ENCODE data around the gene DUOXA2.

DUOXA2 gene

DNA sequence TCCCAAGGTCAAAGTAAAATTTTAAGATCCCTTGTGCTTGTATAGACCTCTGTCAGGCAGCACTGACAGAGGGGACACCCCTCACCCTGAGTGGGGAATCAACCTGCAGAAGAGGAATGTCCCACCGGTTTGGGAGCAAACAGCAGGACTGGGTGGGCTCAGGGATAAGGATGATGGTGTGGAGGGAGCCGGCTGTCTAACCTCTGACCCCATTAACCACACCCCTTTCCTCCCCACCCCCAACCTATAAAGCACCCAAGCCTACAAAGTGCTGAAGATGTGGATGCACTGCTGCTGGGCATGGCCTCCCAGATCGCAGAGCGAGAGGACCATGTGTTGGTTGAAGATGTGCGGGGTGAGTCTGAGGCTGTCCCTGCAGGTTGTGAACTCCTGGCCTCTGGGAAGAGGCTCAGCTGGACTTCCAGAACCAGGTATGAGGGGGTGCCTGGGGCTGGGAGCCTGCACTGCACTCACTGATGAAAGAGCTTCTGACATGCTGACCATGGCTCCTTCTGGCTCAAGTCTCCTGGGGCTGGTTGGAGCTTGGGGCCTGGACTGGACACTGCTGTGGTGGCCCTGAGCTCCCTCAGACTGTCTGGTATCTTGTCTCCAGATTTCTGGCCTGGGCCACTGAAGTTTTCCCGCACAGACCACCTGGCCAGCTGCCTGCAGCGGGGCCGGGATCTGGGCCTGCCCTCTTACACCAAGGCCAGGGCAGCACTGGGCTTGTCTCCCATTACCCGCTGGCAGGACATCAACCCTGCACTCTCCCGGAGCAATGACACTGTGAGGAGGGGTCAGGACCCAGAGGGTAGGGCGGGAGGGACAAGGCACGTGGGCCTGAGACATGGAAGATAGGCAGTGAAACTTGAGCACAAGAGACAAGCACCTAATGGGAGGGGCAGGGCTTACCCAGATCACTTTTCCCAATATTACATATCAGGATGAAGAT lies 25.0 kb downstream of the DUOXA2 start:
- no peak for DNase-seq

DNA sequence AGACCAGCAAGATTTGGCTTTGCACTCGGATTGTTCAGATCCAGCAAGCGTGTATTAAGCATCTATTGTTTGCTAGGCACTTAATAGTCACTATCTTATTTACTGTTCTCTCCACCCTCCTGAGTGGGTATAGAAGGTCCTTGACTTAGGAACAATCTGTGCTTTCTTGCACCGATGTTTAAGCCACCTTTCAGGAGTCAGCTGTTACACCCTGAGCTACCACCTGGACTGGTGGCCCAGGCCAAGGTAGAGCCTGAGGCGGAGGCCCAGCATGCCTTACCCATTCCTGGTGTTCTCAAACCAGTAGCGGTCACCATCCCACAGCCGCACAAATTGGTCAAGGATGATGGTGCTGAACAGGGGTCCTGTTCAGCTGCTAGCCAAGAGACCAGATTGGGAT lies 25.6 kb downstream of the DUOXA2 start:
- DNase-seq: no peak

- no peak for DNase-seq
These were observed 26.6 kb downstream of the DUOXA2 start for GRCh38 chr15:45140557-45141250.

GRCh38 chr15:45141386-45141785 lies 27.3 kb downstream of the DUOXA2 start:
- no peak for DNase-seq

GRCh38 chr15:45143056-45143455 lies 28.9 kb downstream of the DUOXA2 start:
- DNase-seq: no peak

GRCh38 chr15:45143946-45144345 lies 29.8 kb downstream of the DUOXA2 start:
- DNase-seq: no peak

DNA sequence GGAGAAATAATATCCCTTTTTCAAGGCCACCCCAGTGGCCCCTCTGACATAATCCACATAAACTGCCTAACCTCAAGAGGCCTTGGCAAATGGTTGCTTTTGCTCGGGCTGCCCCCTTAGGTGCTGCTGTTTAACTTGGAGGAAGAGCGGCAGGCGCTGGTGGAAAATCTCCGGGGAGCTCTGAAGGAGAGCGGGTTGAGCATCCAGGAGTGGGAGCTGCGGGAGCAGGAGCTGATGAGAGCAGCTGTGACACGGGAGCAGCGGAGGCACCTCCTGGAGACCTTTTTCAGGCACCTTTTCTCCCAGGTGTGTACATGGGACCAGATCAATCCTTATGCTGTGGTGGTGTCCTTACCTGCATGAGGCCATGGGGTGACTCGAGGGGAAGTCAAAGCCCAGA lies 30.6 kb downstream of the DUOXA2 start:
- no peak for DNase-seq

DNA sequence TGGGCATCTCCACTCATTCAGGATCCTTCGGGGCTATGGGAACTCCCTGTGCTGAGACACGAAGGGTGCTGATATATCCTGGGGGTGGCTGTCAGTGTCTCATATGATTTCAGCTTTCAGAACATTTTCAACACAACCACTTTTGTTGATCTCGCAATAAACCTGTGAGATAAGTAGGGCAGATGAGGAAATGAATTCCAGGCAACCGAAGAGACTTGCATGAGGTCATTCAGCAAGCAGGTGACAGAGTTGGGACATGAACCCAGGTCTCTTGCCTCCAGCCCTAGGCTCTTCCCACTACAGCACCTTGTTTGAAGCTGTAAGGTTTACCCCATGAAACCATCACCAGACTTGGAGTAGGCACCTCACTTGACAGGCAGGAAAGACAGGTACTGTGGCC lies 32.3 kb downstream of the DUOXA2 start:
- no peak for DNase-seq

- no peak for DNase-seq
These were observed 33.5 kb downstream of the DUOXA2 start for GRCh38 chr15:45147606-45148005.

GRCh38 chr15:45148076-45149059 lies 34.2 kb downstream of the DUOXA2 start:
- no peak for DNase-seq

GRCh38 chr15:45149060-45149459 lies 34.9 kb downstream of the DUOXA2 start:
- DNase-seq: no peak

GRCh38 chr15:45150481-45150880 lies 36.4 kb downstream of the DUOXA2 start:
- no peak for DNase-seq

GRCh38 chr15:45150997-45151396 lies 36.9 kb downstream of the DUOXA2 start:
- DNase-seq: no peak

GRCh38 chr15:45151998-45152828 lies 38.1 kb downstream of the DUOXA2 start:
- DNase-seq: no peak

GRCh38 chr15:45155739-45156138 lies 41.6 kb downstream of the DUOXA2 start:
- DNase-seq: no peak

DNA sequence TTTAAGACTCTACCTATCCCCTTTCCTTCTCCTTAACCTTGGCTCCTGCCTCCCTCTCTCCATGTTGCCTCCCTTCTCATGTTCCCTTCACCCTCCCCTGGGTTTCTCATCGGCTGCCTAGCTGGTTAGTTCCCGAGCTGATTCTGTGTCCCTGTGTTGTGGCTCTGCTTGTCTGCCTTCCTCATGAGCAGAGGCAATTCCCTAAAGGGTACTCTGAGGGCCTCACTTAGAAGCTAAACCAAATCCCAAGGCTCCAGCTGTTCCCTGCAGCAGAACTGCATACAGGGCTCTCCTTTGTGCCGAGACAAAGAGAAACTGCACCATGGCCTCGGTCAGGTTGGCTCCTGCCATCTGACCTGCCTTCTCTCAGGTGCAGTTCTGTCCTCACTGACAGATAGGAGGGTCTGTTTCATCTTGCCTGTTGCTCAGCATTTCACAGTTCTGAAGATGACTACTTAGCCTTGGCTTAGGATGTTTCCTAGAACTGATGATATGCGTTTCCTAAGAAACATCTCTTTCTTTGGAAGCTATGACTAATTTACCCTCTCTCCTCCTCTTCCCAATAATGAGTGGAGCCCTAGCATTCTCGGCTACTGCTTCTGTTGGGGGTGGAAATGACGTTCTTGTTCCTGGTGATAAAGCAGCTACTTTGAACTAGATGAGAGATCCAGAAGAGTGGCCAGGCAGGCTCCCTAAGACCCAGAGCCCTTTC lies 42.8 kb downstream of the DUOXA2 start:
- no peak for DNase-seq

- DNase-seq: no peak
These were observed 43.8 kb downstream of the DUOXA2 start for GRCh38 chr15:45157974-45158373.

- DNase-seq: no peak
These were observed 47.5 kb downstream of the DUOXA2 start for GRCh38 chr15:45161666-45162065.

- peak; percentile 40 for DNase-seq
These were observed 48.8 kb downstream of the DUOXA2 start for GRCh38 chr15:45162771-45163507.

- DNase-seq: no peak
These were observed 49.4 kb downstream of the DUOXA2 start for GRCh38 chr15:45163508-45163856.

DNA sequence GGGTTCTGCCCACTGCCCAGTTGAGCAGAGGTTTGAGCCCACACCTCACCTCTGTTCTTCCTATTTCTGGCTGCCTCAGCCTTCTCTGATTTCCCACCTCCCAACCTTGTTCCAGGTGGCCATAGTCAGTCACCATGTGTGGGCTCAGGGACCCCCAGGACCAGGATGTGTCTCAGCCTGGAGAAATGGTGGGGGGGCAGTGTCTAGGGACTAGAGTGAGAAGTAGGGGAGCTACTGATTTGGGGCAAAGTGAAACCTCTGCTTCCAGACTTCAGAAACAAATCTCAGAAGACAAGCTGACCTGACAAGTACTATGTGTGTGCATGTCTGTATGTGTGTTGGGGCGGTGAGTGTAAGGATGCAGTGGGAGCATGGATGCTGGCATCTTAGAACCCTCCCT lies 50.8 kb downstream of the DUOXA2 start:
- DNase-seq: no peak

All from effector CD4-positive, alpha-beta T cell (primary cell).